ENCODE results near the gene USP31.
"Not testable (repeated sequence)": the region's sequence is repeated elsewhere in the genome, so short reads cannot be mapped to it uniquely, and the experiment has no call there.

The USP31 gene

GRCh38 chr16:23156110-23156509, 6.9 kb upstream of the USP31 start:
- DNase-seq (ENCODE audit: low spot score): no peak

GRCh38 chr16:23155445-23156049, 6.3 kb upstream of the USP31 start:
- peak; percentile 49 for DNase-seq (ENCODE audit: low spot score)

- no peak for DNase-seq (ENCODE audit: low spot score)
Measured at GRCh38 chr16:23152386-23153178, 3.3 kb upstream of the USP31 start.

GRCh38 chr16:23149993-23150364, 727 bp upstream of the USP31 start:
- no peak for DNase-seq (ENCODE audit: low spot score)

DNA sequence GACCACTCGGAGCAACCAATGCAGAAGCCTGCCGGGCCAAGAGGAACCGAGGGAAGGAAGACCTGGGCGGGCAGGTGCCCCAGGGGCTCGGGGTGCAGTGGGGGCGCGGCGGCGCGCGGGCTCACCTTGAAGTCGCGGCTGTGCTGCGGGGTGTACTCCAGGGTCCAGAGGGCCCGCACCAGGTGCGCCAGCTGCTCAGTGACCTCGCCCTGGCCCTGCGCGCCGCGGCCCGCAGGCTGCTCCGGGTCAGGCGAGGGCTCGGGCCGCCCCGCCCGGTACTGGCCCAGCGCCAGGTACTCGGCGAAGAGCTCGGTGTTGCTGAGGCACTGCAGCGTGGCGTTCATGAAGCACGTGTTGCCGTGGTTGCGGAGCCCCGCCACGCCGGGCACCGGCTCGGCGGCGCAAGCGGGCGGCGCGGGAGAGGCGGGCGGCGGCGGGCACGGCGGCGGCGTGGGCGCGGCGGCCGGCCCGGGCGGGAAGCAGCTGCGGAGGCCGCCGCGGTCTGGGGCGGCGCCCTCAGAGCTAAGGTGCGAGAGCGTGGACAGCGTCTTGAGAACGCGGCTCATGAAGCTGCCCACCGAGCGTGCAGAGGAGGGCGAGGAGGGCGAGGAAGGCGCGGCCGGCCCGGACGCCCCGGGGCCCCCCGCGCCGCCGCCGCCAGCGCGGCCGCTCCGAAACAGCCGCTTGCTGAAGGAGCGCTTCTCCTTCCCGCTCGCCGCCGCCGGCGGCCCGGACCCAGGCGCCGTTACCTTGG, 562 bp downstream of the USP31 start:
- peak; percentile 79 for DNase-seq (ENCODE audit: low spot score)

DNA sequence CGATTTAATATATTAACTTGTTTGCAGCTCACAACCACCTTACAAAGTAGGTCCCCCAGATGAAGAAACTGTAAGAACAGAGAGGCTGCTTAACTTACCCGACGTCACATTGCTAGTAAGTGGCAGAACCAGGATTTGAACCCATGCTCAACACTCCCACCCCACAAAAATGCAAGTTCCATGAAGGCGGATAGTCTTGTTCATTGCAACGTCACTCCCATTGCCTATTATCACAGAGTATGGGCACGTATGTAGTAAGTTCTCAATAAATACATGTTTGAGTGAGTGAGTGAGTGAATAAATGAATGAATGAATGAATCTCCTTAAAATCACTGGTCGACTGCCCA, 1.1 kb downstream of the USP31 start:
- DNase-seq (ENCODE audit: low spot score): no peak

DNA sequence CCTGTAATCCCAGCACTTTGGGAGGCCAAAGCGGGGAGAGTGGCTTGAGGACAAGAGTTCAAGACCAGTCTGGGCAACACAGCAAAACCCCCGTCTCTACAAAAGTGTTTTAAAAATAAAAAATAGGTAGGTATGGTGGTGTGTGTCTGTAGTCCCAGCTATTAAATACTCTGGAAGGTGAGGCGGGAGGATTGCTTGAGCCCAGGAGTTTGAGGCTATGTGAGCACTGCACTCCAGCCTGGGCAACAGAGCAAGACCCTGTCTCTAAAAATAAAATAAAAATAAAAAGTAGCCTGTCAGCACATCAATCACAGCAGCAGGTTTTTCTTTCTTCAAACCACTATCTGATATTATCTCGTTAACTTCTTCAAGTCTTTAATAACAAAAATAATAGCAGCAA, 1.6 kb downstream of the USP31 start:
- DNase-seq (ENCODE audit: low spot score): no peak

DNA sequence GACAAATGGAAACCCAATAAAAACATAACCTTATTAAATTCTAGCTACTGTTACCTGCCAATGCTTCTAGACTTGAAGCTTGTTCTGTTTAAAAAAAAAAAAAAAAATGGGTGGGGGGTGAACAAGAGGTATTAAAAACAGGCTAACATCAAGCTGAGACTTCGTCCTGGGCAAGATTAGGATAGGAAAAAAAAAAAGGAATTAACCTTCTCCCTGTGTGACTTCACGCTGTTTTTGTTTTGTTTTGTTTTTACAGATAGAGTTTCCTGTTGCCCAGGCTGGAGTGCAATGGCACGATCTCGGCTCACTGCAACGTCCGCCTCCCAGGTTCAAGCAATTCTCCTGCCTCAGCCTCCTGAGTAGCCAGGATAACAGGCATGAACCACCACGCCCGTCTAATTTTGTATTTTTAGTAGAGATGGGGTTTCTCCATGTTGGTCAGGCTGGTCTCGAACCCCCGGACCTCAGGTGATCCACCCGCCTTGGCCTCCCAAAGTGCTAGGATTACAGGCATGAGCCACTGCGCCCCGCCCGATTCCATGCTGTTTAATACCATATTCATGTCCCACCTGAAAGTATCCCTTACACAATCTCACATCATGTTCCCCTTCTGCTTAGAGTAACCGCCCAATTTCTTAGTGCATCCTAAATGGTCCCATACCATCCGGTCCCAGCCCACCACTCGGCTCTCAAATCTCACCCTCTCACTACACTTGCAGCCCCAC, 2.2 kb downstream of the USP31 start:
- no peak for DNase-seq (ENCODE audit: low spot score)

DNA sequence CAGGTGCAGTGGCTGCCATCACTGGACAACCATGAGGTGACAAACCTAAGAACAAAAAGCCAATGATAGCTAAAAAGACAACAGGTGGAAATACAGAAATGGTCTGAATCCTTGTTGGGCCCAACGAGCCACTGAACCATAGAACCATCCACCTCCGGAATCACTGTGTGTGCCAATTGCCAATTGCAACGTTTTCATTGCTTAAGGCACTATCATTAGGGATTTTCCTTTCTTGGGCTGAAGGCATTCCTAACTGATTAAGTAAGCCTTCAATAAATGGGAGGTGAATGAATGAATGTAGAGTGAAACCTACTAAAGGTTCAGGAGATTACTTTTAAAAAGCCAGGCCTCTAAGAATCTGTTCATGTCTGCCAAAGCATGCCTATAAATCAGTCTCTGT, 3.6 kb downstream of the USP31 start:
- no peak for DNase-seq (ENCODE audit: low spot score)

- DNase-seq (ENCODE audit: low spot score): no peak
Measured at GRCh38 chr16:23145186-23145585, 4.1 kb downstream of the USP31 start.

GRCh38 chr16:23144393-23144792, 4.9 kb downstream of the USP31 start:
- DNase-seq (ENCODE audit: low spot score): not testable (repeated sequence)

DNA sequence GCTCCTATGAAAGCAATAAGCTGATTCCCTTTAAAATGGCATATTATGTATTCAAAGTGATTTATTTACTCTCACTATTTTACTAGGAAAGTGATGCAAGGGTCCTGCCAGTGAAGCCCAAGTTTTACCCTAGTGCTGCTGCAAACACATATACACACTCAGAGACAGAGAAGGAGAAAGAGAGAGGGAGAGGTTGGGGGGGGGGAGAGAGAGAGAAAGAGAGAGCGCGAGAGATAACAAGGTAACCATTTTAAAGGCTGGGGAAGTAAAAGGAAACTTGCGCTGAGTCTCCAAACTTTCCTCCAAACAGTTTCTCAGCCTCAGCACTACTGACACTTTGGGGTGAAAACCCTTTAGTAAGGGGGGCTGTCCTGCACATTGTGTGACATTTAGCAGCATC, 5.9 kb downstream of the USP31 start:
- DNase-seq (ENCODE audit: low spot score): no peak

GRCh38 chr16:23141959-23142740, 7.1 kb downstream of the USP31 start:
- DNase-seq (ENCODE audit: low spot score): no peak

- DNase-seq (ENCODE audit: low spot score): no peak
Measured at GRCh38 chr16:23141500-23141899, 7.8 kb downstream of the USP31 start.

DNA sequence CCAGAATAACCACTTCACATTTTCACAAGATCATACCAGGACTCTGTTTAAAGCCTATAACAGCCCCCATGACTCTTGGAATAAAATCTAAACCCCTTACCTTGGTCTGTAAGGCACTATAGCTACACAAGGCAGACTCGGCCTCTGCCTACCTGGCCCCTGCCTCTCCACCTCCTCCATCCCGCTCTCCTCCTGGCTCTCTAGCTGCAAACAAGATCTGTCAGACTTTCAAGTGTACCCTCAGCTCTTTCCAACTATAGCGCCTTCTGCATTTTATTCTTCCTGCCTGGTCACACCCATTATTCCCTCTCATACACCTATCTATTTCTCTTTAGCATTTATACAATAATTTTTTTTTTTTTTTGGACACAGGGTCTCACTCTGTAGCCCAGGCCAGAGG, 8.2 kb downstream of the USP31 start:
- DNase-seq (ENCODE audit: low spot score): no peak

DNA sequence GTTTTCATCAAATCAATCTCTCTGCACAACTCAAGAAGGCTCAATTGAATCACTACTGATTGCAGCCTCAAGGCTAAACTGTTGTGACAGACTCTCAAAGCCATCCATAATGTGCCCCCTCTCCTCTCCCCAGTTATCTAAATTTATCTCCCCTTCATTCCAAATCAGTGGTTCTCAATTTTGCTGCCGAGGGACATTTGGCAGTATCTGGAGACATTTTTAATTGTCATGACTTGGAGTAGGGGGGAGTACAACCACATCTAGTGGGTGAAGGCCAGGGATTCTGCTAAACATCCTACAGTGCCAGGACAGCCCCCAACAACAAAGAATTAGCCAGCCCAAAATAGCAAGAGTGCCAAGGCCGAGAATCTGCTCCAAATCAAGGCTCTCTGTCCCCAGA, 9.1 kb downstream of the USP31 start:
- DNase-seq (ENCODE audit: low spot score): no peak

DNA sequence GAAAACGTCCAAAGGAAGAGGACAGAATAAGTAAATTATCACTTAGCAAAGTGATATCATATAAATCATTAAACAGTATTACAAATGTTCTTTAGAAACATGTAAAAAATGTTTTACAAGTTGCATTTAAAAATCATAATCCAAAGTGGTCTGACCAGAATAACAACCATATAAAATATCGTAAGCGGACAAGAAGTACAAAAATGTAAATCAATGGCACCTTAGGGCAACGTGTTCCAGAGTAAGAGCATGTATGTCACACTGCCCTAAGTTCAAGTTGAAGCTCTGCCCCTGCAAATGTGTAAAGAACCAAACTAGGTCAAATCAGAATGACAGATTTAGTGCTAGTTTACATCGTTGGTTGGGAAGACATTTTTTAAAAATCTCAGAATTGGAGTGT, 11.4 kb downstream of the USP31 start:
- no peak for DNase-seq (ENCODE audit: low spot score)

DNA sequence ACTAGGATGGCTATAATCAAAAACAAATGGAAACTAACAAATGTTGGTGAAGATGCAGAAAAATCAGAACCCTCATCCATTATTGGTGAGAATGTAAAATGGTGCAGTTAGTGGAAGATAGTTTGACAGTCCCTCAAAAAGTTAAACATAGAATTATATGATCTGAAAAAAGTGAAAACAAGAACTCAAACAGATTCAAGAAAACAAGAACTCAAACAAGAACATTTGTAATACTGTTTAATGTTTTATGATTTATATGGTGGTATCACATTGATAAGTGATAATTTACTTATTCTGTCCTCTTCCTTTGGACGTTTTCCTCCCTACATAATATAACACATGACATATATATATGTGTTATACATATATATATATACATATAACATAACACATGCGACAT, 12.0 kb downstream of the USP31 start:
- no peak for DNase-seq (ENCODE audit: low spot score)

GRCh38 chr16:23134274-23134673, 15.0 kb downstream of the USP31 start:
- DNase-seq (ENCODE audit: low spot score): no peak

DNA sequence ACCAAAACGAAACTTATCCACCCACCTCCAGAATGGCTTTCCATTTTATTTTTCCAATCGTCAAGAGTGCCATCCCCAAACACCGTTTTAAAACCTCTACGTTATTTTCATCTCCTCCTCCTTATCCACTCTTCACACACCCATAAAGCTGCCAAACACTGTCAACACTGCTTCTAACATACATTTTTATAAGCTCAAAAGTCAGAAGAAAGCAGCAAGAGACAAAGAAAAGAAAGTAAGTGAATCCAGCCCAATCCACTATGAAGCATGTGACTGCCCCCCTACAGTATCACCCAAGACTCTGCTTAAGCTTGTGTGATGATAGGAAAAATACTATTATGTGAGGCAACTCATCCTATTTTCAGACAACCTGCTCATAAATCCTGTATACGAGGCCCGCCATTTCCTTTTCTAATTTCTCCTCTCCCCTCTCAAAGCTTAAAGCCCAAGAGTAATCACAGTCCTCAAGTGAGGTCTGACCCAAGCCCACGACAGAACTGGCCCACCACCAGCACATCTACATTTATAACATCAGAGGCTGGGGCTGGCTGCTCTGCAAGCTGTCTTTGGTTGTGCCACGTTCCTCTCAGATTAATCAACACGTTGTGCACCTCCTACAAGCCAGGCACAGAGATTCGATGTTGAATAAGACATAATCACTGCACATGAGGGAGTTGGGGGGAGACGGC, 16.3 kb downstream of the USP31 start:
- no peak for DNase-seq (ENCODE audit: low spot score)

DNA sequence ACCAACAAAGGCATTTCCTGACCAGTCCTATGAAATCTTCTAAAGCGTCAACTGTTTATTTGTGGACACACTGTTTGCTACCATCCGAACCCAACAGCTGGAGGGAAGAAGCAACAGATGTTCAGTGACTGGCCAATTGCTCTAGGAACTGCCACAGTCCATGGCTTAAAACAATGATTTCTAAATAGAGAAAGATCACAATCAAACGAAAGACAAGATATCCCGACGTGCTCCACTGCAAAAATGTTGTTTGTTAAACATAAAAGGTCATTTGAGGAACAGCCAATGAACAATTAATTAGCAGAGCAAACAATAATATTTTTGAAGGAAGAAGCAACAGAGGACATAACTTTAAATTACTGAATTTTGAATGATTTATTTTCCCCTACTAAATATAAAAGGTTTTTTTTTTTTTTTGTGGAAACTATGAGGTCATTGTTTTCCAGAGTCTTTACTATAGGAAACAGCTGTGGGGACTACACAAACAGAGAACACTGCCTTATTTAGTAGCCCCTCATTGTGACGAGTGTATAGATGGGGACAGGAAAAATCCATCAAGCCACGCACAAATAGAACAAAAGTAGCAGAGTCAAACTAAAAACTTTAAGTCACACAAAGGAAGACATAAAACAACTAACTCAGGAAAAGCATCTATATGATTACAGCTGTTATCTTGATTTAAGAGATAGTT, 17.2 kb downstream of the USP31 start:
- DNase-seq (ENCODE audit: low spot score): no peak

All from D341Med (cell line).